ENCODE measurements around the gene KLHDC2. TPM values are rescaled to one million over a fixed set of nuclear protein-coding genes. Genes with fewer than 3 reads are reported as not detected.
"Not testable (repeated sequence)": the region's sequence is repeated elsewhere in the genome, so short reads cannot be mapped to it uniquely, and the experiment has no call there.

KLHDC2 gene
- 46.4 to 58.6 TPM (median 49.0 TPM) in 3 replicates for total RNA-seq
- long read RNA-seq, full-length matches to known transcripts: 143 of 169 reads
- long read RNA-seq, partial matches to known transcripts: 12 of 169 reads
- long read RNA-seq, other reads (novel, unspliced or antisense): 14 of 169 reads

DNA sequence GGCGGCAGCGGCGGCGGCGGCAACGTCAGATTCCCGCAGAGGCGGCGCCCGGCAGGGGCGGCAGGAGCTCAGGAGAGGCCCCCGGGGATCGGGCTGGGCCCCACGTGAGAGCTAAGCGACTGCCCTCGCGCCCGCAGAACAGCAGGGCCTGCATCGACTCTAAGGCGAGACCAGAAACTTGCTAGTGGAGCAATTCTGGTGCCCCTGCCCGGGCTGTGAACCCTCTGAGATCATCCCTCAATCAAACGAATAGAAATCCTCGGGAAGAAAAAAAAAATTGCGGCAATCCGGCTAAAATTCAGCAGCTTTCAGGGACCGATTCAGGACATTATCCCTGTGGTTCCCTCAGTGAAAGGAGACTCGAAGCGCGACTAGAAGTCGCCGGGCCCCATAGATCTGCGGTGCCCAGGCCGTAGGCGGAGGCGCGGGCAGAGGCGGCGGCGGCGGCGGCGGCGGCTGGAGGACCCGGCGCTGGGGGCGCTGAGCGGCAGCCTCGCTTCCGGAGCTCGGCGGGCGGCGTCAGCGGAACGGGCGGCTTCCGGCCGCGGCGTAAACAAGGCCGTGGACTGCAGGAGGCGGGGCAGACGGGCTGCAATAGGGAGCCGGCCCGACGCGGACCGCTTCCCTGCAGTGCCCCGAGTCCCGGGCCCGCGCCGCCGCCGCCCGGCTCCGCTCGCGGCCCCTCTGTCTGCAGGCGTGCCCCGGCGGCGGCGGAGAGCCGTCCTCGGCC is at the start of gene KLHDC2:
TSS of gene KLHDC2 (plus strand) at position 583 of the 730 bp plus-strand sequence. CDS start 316 bp downstream, outside the sequence.
- Mint-ChIP-seq H3K4me1 (ENCODE audit: low read depth) (peaks cover 36% of the 10 kb centered on the region), H3K4me3 (ENCODE audit: unreplicated experiment) (peak within 1 kb of the TSS; percentile 99), H3K27me3 (ENCODE audit: low read depth) (no peaks in the 10 kb centered on the region), H3K9me3 (ENCODE audit: low read depth) (no peaks in the 10 kb centered on the region), H3K36me3 (ENCODE audit: low read depth) (peaks cover 2% of the 10 kb centered on the region), H3K27ac (ENCODE audit: unreplicated experiment) (peak within 1 kb of the TSS; percentile 100)
- peak; percentile 95 for DNase-seq (ENCODE audit: low spot score)
- peak; percentile 75 for TF ChIP-seq CTCF (IDR thresholded peaks at IDR 0.05)

DNA sequence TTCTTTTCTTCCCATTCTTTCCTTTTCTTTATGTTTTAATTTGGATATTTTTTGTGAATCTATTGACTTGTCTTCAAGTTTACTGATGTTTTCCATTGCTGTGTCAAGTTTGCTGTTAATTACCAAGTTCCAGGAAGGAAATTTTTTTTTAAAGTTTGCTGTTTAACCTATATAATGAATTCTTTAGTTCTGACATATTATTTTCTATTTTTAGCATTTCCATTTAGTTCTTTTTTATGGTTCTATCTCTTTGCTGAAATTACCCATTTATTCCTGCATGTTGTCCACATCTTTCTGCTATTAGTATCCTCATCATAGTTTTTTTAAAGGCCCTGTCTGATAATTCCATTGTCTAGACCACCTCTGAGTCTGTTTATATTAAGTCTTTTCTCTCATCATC is 47.2 kb upstream of the KLHDC2 start:
- H3K9me3 Mint-ChIP-seq (ENCODE audit: low read depth): peaks cover 5% of the 10 kb centered on the region
- DNase-seq (ENCODE audit: low spot score): no peak
- TF ChIP-seq CTCF (IDR thresholded peaks at IDR 0.05): no peak
- no peaks in the 10 kb centered on the region for H3K4me1 Mint-ChIP-seq (ENCODE audit: low read depth)
- H3K27ac Mint-ChIP-seq (ENCODE audit: unreplicated experiment): no peak overlapping the region
- no peak overlapping the region for H3K4me3 Mint-ChIP-seq (ENCODE audit: unreplicated experiment)
- H3K36me3 Mint-ChIP-seq (ENCODE audit: low read depth): peaks cover 29% of the 10 kb centered on the region
- H3K27me3 Mint-ChIP-seq (ENCODE audit: low read depth): no peaks in the 10 kb centered on the region

DNA sequence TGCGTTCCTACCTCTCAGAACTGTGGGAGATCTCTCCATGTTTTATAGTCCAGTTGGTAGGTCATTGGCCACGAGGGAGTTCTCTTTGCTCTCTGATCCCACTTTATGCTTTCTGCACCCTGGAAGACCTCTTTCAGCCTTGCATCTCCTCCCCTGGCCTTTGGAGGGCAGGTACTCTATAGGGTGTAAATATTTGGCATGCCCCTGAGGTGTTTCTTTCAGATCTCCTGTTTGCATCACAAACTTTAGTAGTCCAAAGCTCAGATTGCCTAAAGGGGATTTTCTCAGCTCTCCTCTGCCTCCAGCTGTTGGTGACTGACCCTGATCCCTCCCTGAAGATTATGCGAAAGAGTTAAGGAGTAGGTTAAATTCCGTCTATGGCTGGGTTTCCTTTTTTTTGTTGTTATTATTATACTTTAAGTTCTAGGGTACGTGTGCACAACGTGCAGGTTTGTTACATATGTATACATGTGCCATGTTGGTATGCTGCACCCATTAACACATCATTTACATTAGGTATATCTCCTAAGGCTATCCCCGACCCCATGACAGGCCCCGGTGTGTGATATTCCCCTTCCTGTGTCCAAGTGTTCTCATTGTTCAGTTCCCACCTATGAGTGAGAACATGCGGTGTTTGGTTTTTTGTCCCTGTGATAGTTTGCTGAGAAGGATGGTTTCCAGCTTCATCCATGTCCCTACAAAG is 46.1 kb upstream of the KLHDC2 start:
- not testable (repeated sequence) for H3K27ac Mint-ChIP-seq (ENCODE audit: unreplicated experiment); DNase-seq (ENCODE audit: low spot score)
- peaks cover 29% of the 10 kb centered on the region for H3K36me3 Mint-ChIP-seq (ENCODE audit: low read depth)

GRCh38 chr14:49727171-49727570 is 40.8 kb upstream of the KLHDC2 start:
- Mint-ChIP-seq H3K27ac (ENCODE audit: unreplicated experiment) (no peak overlapping the region), H3K27me3 (ENCODE audit: low read depth) (no peaks in the 10 kb centered on the region), H3K4me1 (ENCODE audit: low read depth) (no peaks in the 10 kb centered on the region), H3K9me3 (ENCODE audit: low read depth) (no peaks in the 10 kb centered on the region), H3K4me3 (ENCODE audit: unreplicated experiment) (no peak overlapping the region), H3K36me3 (ENCODE audit: low read depth) (peaks cover 21% of the 10 kb centered on the region)
- TF ChIP-seq CTCF (IDR thresholded peaks at IDR 0.05): no peak
- no peak for DNase-seq (ENCODE audit: low spot score)

More for the DNA sequence above, 46.1 kb upstream of the KLHDC2 start:
- not testable (repeated sequence) for H3K4me1 Mint-ChIP-seq (ENCODE audit: low read depth); H3K27me3 Mint-ChIP-seq (ENCODE audit: low read depth); H3K9me3 Mint-ChIP-seq (ENCODE audit: low read depth); H3K4me3 Mint-ChIP-seq (ENCODE audit: unreplicated experiment)

DNA sequence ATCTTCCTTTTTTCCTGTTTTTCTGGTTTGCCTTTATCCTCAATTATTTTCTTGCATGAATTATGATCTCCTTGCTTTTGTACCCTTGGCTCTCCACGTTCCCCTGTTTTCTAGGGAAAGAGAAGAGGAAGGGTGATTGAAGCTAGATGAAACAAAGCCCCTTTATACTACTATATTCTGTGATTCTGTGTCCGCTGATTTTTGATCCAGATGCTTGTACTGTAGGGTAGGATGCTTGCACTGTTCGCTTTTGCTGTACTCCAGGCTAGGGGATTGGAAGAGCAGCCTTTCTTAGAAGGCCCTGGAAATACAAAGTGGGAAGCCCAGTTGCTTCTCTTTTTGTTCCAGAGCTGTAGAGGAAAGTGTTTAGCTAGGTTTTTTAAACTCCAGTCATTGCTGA is 35.1 kb upstream of the KLHDC2 start:
- no peak for DNase-seq (ENCODE audit: low spot score)
- Mint-ChIP-seq H3K4me1 (ENCODE audit: low read depth) (no peaks in the 10 kb centered on the region), H3K27ac (ENCODE audit: unreplicated experiment) (no peak overlapping the region), H3K4me3 (ENCODE audit: unreplicated experiment) (no peak overlapping the region), H3K27me3 (ENCODE audit: low read depth) (no peaks in the 10 kb centered on the region), H3K9me3 (ENCODE audit: low read depth) (no peaks in the 10 kb centered on the region), H3K36me3 (ENCODE audit: low read depth) (peaks cover 16% of the 10 kb centered on the region)
- TF ChIP-seq CTCF (IDR thresholded peaks at IDR 0.05): no peak
